ENCODE measurements around the gene BST2. TPM values are rescaled to one million over a fixed set of nuclear protein-coding genes. Genes with fewer than 3 reads are reported as not detected.

The BST2 gene
- total and polyA plus RNA-seq, 2 of the 4 experiments (the other 2 are of a cell fraction) = 0.18 to 0.92 TPM

- no peak for TF ChIP-seq RCOR1 (IDR thresholded peaks at IDR 0.05; ENCODE audit: insufficient replicate concordance, low read length)
Measured at GRCh38 chr19:17390665-17391370, 14.6 kb downstream of the BST2 start (continued).

- Histone ChIP-seq H3K18ac (ENCODE audit: low read depth, low read length) (no peak overlapping the region), H3K27me3 (ENCODE audit: control insufficient read depth, insufficient read depth, low read length) (peaks cover 3% of the 10 kb centered on the region), H2BK15ac (ENCODE audit: low read depth, low read length) (no peak overlapping the region), H2BK120ac (ENCODE audit: low read depth, low read length) (no peak overlapping the region), H3K4me1 (ENCODE audit: control insufficient read depth, insufficient read depth, low read length) (peaks cover 2% of the 10 kb centered on the region; the same call in 1 of the 2 replicates), H3K79me1 (ENCODE audit: low read depth in 1 of 2, low read length in 2 of 2) (no peaks in the 10 kb centered on the region), H4K5ac (ENCODE audit: low read depth, low read length) (no peak overlapping the region), H3K4me2 (ENCODE audit: low read depth, low read length) (peak overlapping the region; percentile 71), H3K36me3 (ENCODE audit: control insufficient read depth, insufficient read depth, low read length) (no peaks in the 10 kb centered on the region), H3K9me1 (ENCODE audit: insufficient read depth, low read length) (no peaks in the 10 kb centered on the region), H3K4ac (ENCODE audit: low read depth, low read length) (no peak overlapping the region), H3K9ac (ENCODE audit: low read depth, low read length) (peak overlapping the region; percentile 29; the same call in 1 of the 2 replicates), H3K23ac (ENCODE audit: low read depth, low read length) (peak overlapping the region; percentile 38), H2AFZ (replicated peaks; ENCODE audit: low read length, poor library complexity) (peak overlapping the region; percentile 97), H3K9me3 (ENCODE audit: control insufficient read depth, insufficient read depth, low read length) (peaks cover 9% of the 10 kb centered on the region; the same call in 1 of the 2 replicates), H4K8ac (ENCODE audit: low read depth in 2 of 2, low read length in 2 of 2) (peak overlapping the region; percentile 12 to 53; a peak in 2 of 4 replicates), H3K4me3 (ENCODE audit: insufficient read depth, low read depth, low read length) (peak overlapping the region; percentile 51), H3K14ac (replicated peaks; ENCODE audit: low read depth, low read length) (no peak overlapping the region), H4K20me1 (ENCODE audit: insufficient read depth, low read length) (no peaks in the 10 kb centered on the region), H2AK9ac (replicated peaks; ENCODE audit: low read depth, low read length, poor library complexity) (no peak overlapping the region), H3K27ac (ENCODE audit: insufficient read depth, low read length) (no peak overlapping the region), H2BK5ac (ENCODE audit: low read depth, low read length, poor library complexity, severe bottlenecking) (no peak overlapping the region), H2AK5ac (ENCODE audit: low read depth, low read length) (no peak overlapping the region), H3K56ac (ENCODE audit: extremely low read depth, insufficient read depth, low read length) (no peak overlapping the region), H2BK20ac (ENCODE audit: low read depth, low read length) (no peak overlapping the region), H4K91ac (ENCODE audit: insufficient read depth, low read depth, low read length) (no peak overlapping the region)
- in situ Hi-C loops (cut with MboI; ENCODE audit: low sequenced_read_pairs) (loop anchor here (5.0 kb wide), 1 partner anchor 43 kb away; no protein-coding TSS in a partner anchor), dilution Hi-C loops (cut with HindIII; ENCODE audit: low sequenced_read_pairs, unreplicated experiment) (no loop called here), intact Hi-C loops (cut with micrococcal nuclease) (loop anchor here (10.0 kb wide), 1 partner anchor 165 kb away; the partner anchor contains the start of gene COLGALT1)
- ATAC-seq (ENCODE audit: low read depth) (no peak), DNase-seq (no peak)
- no TSS peak for BruUV-seq (replicated peaks)
- CTCF ChIA-PET = interaction anchor here (1.3 kb wide), 1 partner anchor 85 kb away, joined by 3 read pairs; the partner anchor contains the start of gene MRPL34
- WGBS, 2 experiments (ENCODE audit: extremely low coverage in 2 of 2, insufficient read length in 1 of 2) = 3% methylated on average over 11 of the region's 37 CpGs; no CpG with 5 or more reads in 1 of the 2 experiments
- TF ChIP-seq RFX5 (IDR thresholded peaks at IDR 0.05; ENCODE audit: low read depth, low read length) (no peak), MAZ (IDR thresholded peaks at IDR 0.05; ENCODE audit: borderline replicate concordance, low read depth, low read length) (no peak; the same call in 1 of the 2 replicates), CTCF (conservative IDR thresholded peaks at IDR 0.05; ENCODE audit: low read depth, low read length) (peak; percentile 23; the same call in 1 of the 2 replicates), RAD21 (IDR thresholded peaks at IDR 0.05; ENCODE audit: low read length) (no peak), FOS (IDR thresholded peaks at IDR 0.05; ENCODE audit: low read depth, low read length) (no peak)
- POLR2A ChIA-PET (ENCODE audit: unreplicated experiment) = no interaction called here
Measured at GRCh38 chr19:17389957-17390664, 15.3 kb downstream of the BST2 start.

All from IMR-90 (cell line).